ENCODE measurements around the gene OR8D4.
A peak's percentile ranks its signal among the peaks of the same experiment; 100 is the strongest.
"Not testable (repeated sequence)": the region's sequence is repeated elsewhere in the genome, so short reads cannot be mapped to it uniquely, and the experiment has no call there.

The OR8D4 gene

DNA sequence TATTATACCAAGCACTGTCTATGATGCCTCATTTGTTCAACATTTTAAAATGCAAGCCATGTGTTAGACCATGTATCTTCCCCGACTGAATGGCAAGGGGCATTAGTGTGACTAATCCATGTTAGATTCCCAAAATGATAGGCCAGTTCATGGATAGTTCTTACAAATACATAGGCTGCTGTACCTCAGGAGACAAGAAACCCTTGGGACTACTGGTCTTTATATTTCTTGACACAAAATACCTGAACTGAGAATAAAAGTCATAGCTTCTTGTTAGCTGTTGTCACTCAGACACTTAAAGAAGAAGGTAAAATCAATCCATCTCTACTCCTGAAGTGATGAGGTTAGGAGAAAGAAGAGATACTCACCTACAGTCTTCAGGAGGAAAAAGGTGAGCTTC, at the start of gene OR8D4:
OR8D4 (plus strand) TSS at position 301 of the 400 bp plus-strand sequence. CDS start 4,265 bp downstream, outside the sequence.
- no peak for DNase-seq (ENCODE audit: low spot score)

DNA sequence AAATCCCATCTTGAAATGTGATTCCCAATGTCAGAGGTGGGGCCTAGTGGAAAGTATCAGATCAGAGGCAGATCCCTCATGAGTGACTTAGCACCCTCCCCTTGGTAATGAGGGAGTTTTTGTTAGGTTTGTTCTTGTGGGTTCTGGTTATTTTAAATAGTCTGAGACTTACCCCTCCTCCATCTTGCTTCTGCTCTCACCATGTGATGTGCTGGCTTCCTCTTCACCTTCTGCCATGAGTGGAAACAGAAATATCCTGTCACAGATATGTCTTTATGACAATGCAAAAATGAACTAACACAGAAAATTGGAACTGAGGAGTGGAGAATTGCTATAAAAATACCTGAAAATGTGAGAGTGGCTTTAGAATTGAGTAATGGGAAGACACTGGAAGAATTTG, 49.6 kb upstream of the OR8D4 start:
- no peak for DNase-seq (ENCODE audit: low spot score)

DNA sequence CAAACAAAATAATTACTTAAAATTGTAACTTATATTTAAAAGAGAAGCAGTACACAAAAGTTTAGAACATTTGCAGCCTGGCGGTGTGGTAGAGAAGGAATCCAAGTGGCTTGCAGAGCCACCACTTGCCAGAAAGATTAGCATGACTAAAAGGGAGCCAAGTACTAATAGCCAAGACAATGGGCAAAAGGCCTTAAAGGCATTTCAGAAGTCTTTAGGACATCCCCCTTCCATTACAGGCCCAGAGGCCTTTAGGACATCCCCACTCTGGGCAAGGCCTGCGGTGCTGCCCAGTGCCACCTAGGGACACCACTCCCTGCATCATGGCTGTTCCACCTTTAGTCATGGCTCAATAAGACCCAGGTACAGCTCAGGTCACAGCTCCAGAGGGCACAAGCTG, 48.9 kb upstream of the OR8D4 start:
- DNase-seq (ENCODE audit: low spot score) = no peak

DNA sequence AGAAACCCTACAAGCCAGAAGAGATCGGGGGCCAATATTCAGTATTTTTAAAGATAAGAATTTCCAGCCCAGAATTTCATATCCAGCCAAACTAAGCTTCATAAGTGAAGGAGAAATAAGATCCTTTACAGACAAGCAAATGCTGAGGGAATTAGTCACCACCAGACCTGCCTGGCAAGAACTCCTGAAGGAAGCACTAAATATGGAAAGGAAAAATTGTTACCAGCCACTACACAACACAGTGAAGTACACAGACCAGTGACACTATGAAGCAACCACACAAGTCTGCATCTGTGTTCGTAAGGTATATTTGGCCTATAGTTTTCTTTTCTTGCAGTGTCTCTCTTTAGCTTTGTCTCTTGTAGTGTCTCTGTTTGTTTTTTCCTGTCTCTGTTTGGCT, 45.5 kb upstream of the OR8D4 start:
- no peak for DNase-seq (ENCODE audit: low spot score)

DNA sequence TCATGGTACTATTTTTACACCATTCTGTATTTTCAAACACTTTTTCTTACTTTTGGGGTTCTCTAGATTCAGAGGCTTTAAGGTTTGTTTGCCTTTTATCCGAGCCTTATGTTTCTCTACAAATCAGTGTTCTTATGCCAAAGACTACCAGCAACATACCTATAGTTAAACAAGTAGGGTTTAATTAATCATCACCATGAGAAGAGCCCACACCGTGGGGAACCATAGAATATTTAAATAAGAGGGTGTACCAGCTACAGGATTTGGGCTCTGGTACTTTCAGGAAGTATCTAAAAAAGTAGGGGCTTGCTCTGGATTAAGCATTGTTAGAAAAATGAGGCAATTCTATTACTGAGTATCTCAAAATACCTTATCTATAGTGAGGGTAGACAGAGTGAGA, 42.2 kb upstream of the OR8D4 start:
- no peak for DNase-seq (ENCODE audit: low spot score)

DNA sequence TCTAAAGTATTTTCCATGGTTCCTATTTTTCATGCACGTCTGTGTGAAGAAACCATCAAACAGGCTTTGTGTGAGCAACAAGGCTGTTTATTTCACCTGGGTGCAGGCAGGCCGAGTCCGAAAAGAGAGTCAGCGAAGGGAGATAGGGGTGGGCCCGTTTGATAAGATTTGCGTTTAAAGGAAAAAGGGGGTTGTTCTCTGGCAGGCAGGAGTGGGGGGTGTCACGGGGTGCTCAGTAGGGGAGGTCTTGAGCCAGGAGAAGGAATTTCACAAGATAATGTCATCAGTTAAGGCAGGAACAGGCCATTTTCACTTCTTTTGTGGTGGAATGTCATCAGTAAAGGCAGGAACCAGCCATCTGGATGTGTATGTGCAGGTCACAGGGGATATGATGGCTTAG, 36.7 kb upstream of the OR8D4 start:
- not testable (repeated sequence) for DNase-seq (ENCODE audit: low spot score)

DNA sequence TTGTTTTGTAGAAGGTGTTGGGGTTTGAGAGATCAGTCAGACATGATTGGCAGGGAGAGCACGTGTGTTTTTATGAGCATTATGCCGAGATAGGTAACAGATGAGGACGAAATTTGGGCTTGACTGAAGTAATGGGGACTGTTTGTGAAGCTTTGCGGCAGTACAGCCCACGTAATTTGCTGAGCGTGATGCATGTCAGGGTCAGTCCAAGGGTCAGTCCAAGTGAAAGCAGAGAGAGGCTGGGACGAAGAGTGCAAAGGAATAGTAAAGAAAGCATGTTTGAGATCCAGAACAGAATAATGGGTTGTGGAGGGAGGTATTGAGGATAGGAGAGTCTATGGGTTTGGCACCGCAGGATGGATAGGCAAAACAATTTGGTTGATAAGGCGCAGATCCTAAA, 34.2 kb upstream of the OR8D4 start:
- not testable (repeated sequence) for DNase-seq (ENCODE audit: low spot score)

DNA sequence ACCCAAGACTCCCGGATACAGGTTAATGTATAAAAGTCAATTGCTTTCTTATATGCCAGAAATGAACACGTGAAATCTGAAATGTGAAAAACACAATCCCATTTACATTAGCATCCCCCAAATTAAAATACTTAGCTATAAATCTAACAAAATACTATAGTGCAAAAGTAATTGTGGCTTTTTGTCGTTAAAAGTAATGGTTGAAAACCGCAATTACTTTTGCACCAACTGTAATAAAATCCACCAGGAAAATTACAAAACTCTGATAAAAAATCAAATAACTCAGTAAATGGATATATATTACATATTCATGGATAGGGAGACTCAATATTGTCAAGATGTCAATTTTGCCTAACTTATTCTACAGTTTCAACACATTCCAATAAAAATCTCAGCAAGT, 21.1 kb upstream of the OR8D4 start:
- DNase-seq (ENCODE audit: low spot score) = no peak

DNA sequence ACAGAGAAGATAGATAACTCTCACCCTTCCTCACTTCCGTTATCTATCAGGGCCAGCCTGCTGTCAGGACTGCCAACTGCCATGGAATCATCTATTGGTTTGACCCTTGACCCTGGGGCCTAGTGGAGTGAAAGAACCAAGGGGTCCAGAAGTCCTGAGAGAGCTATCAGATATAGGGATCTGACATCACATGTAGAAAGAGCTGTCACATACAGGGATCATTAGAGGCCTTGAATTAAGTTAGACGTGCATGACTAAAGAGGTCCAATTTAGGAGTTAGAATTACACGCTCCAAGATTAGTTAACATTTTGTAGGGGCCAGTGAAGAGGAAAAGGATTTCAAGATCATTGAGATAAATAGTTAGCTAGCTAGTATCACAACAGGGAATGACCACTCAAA, 16.4 kb upstream of the OR8D4 start, which contains the start of gene TMEM225:
TMEM225 (minus strand) TSS at position 101 of the 400 bp plus-strand sequence. CDS start 245 bp downstream, outside the sequence.
- no peak for DNase-seq (ENCODE audit: low spot score)

DNA sequence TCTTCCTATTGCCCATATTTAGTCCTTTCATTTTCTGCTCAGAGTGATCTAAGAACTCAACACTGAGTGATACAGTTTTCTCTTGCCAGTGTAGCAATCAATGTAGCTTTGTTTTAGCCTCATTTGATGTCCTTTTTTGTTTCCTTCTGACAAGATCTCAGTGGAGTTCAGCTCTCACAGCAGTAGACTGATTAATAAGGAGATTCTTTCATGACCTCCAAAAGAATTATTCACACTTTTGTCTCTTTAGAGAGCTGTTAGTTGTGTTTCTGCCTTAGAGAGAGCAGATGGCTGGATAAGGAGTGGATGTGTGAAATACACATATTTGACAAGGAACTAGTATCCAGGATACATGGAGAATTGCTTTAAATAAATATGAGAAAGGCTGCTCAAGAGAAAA, 9.9 kb upstream of the OR8D4 start:
- DNase-seq (ENCODE audit: low spot score) = no peak

DNA sequence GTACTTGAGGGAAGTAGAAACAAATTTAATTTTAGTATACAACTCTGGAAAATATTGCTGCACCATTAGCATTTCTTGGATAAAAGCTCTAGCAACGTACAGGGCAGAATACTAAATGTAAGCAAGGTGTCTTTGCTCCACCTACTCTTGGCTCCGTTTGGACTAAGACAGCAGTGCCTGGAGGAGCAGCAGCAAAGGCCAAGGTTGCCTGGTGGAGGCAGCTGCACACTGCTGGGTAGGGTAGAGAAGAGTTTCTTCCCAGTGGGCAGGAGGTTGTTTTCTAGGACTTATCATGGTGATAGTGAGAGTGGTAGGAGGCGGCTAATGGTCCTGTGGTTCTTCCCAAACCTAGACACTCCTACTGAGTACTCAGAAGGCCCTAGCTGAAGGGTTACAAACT, 2.2 kb upstream of the OR8D4 start:
- no peak for DNase-seq (ENCODE audit: low spot score)

DNA sequence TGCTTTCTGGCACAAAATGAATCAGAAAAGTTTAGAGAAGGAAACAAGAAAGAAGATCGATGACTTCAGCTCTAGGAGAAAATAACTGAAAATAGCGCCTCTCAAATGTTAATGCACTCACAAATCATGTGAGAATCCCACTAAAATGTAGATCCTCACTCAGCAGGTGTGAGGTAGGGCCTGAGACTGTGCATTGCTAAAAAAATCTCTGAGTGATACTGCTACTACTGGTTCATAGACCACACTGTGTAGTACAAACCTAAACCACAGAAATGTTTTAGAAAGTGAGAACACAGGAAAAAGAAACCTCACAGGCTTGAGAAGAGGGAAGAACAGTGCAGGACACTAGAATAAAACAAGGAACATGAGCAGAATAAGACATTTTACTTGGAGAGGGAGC, 2.0 kb downstream of the OR8D4 start:
- DNase-seq (ENCODE audit: low spot score) = no peak

DNA sequence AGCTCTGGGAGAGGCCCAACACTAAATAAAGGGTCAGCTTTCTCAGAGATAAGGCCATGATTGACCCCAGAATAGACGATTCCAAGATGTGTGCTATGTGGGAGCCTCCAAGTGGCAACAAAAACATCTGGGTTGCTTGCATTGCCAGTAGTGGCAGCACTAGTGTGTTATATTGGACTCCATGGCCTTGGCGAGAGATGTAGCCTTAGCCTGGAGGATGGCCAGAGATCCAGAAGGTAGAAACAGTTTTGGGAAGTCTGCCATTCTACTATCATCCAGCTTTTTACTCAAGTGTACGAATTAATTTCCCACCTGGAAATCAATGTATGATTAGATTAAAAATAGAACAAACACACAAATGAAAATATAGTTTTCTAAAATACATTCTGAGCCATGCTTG, 3.0 kb downstream of the OR8D4 start:
- DNase-seq (ENCODE audit: low spot score) = peak; percentile 72

DNA sequence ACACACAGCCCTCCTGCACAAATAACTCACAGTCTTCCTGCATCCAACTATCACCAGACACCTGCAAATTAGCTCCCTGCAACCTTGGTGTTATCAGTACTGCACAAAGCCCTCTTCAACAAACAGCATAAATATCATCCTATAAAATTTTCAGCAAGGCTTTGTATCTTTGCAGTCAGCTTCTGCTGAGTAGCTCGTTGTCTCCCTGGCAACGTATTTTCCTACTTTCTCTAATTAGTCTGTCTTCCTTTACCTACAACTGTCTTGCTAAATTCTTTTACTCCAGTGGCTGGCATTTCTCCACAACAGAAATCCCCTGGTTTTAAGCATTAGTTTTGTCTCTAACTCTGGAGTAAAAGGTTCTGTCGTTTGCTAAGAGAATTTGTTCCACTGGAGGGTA, 3.9 kb downstream of the OR8D4 start:
- no peak for DNase-seq (ENCODE audit: low spot score)

DNA sequence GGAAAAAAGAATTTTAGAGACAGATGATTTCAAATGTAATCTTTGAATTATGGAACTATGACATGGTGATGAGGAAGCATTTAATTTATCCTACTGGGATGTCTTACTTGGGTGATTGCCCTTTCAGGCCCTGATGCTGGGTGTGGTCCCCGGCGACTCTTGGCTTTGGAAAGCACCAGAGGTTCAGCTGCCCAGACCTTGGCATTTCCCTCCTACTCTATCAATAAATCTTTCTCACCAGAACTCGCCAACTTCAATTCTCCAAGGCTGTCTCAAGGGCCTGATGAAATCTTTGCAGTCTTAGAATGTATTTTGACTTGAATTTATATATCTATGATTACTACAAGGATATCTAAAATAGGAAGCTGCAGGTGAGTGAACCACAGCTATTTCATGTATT, 19.0 kb downstream of the OR8D4 start:
- DNase-seq (ENCODE audit: low spot score) = no peak

DNA sequence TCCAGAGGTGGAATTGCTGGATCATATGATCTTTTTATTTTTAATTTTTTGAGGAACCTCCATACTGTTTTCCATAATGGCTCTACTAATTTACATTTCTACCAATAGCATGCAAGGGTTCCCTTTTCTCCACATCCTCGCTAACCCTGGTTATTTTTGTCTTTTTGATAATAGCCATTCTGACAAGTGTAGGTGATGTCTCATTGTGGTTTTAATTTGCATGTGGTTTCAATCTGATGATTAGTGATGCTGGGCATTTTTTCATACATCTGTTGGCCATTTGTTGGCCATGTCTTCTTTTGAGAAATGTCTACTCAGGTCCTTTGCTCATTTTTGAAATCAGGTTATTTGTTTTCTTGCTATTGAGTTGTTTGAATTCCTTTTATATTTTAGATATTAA, 22.1 kb downstream of the OR8D4 start:
- no peak for DNase-seq (ENCODE audit: low spot score)

DNA sequence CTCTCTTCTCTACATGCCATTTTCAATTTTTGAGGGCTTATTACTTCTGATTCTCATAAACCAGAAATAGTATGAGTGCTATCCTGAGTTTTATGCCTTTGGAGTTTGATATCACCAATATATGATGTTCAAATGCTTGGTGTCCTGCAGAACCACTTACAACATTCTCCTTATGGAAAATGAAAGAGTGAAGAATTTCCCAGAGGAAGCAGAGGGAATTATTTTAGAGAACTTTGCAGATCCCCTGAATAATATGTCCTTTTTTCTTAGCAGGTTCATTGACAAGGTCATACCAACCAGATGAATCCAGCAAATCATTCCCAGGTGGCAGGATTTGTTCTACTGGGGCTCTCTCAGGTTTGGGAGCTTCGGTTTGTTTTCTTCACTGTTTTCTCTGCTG, 37.4 kb downstream of the OR8D4 start, which contains the start of gene OR4D5:
OR4D5 (plus strand) TSS at position 301 of the 400 bp plus-strand sequence; CDS start at position 301, 0 bp downstream.
- no peak for DNase-seq (ENCODE audit: low spot score)

DNA sequence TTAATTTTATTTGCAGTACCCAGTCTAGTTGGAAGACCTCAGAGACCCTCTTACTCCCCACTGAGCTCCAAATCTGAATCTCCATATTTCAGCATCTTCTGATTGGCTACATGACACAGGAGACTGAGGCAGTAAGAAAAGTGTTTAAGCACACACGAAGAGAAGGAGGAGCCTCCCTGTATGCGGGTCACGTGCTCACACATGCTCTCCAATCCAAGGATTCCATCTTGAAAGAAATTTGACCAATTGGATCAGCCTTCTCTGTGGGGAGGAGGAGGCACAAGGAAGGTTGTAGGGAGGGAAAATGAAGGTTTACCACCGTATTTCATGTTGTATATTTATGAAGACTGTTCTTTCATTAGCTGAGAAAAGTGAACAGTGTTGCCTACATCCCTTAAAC, 40.4 kb downstream of the OR8D4 start:
- no peak for DNase-seq (ENCODE audit: low spot score)

DNA sequence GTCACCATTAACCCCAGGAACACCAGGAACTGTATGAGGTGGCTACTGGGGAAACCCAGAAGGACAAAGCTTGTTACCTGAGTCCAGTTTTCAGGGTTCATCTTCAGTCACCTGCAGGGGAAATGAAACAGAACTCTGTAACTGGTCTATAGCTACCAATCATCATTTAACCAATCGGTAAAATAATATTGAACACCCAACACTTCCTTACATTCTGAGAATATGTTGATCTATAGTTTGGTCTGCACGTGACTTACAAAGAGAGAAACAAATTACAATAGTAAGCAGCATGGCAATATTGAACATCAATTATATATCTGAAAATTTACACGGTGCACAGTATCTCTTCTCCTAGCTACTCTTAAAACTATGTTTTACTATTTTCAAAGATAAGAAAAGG, 41.8 kb downstream of the OR8D4 start, which contains the start of gene OR6T1:
OR6T1 (minus strand) TSS at position 101 of the 400 bp plus-strand sequence; CDS start at position 101, 0 bp downstream.
- no peak for DNase-seq (ENCODE audit: low spot score)

DNA sequence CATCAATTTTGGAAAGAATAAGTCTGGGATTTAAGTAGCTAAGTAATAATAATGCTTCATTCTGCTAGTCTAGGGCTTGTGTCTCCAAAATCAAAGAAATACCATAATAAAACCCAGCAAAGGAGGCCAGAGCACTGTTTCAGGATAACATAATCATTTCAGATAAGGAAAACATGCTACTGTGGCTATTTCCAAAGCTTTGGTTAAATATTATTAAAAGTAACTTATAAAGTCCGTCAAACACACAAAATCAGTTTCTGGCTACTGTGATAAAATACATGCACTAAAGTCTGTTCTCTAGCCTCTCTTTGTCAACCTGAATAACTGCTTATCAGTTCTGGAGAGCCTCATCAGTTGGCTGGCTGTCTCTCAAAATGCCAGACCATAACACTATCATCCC, 43.2 kb downstream of the OR8D4 start:
- no peak for DNase-seq (ENCODE audit: low spot score)

DNA sequence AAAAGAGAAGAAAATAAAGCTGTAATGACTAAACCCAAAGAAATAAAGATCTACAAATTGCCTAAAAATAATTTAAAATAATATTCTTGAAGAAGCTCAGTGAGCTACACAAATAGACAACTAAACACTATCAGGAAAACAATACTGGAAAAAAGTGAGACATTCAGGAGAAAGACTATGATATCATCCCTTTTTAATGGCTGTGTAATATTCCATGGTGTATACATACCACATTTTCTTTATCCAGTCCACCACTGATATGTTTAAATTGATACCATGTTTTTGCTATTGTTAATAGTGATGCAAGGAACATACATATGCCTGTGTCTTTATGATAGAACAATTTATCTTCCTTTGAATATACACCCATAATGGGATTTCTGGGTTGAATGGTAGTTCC, 54.8 kb downstream of the OR8D4 start:
- no peak for DNase-seq (ENCODE audit: low spot score)
